Left kidney (tissue), 2 donors: ENCODE data around the gene SCARB1. TPM values are rescaled to one million over a fixed set of nuclear protein-coding genes. Genes with fewer than 3 reads are reported as not detected.

Experiments
- DNase-seq: peaks from one replicate; pipeline ENCODE4 v3.0.0-alpha.2; 2013
- polyA plus RNA-seq: library from polyadenylated mRNA; unstranded; fragments of 120-200 nt; gene quantifications from one replicate; pipeline ENCODE4 v1.2.1, GENCODE V29; 2013; ENCODE audit not compliant: insufficient read length

SCARB1 gene
- polyA plus RNA-seq, 1 donor = 21.1 TPM

DNA sequence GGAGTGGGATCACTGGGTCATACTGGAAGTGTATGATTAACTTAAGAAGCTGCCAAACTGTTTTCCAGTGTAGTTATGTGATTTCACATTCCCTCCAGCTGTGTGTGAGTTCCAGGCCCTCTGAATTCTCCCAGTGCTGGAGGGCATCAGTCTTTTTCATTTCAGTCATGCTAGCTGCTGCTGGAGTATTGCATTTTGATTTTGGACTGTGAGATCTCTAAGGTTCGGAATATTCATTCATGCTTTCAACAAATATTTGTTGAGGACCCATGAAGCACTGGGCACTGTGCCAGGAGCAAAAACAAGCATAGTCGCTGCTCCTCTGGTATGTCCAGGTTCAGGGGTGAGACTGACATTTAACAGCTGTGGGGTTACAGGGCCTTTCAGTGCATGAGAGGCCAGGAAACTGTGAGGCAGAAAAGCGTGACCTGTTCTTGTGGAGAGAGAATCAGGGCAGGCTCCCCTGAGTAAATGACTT, 133.2 kb downstream of the SCARB1 start:
- DNase-seq = no peak

DNA sequence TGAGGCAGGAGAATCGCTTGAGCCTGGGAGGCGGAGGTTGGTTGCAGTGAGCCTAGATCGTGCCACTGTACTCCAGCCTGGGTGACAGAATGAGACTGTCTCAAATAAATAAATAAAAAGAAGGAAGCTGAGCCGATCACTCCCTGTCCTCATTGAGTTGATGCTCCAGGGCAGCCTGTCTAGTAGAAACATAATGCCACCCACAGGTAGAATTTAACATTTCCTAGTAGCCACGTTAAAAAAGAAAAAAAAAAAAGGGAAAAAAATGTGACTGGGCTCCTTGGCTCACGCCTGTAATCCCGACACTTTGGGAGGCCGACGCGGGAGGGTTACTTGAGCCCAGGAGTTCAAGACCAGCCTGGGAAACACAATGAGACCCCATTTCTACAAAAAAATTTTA, 135.7 kb downstream of the SCARB1 start:
- no peak for DNase-seq

DNA sequence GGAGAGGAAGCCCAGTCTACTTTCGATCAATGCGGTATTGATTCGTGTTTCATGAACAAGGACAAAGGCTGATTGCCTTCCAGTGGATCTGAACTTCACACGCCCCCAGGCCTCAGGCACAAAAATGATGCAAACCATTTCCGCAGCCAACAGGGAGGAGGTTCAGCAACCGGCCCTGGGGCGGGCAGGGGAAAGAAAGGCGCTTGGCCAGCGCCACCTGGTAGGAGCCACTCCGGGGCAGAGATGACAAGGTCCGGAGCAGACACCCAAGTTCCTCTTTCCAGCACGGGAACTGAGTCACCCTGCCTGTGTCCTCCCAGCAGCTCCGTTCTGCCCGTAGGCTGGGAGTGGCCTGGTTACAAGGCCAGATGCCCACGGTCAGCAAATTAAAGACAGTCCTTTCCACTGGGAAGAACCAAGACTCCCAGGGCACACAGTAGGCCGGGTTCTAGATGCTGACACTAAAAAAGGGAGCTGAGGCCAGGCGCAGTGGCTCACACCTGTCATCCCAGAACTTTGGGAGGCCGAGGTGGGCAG, 136.3 kb downstream of the SCARB1 start:
- DNase-seq = no peak

Other genes with a start within 250 kb of the SCARB1 start
- 1,161 TPM for gene UBC, start 50.8 kb upstream of the SCARB1 start, polyA plus RNA-seq
- 9.8 TPM for gene DHX37, start 125.3 kb upstream of the SCARB1 start, polyA plus RNA-seq
- gene BRI3BP, start 129.8 kb upstream of the SCARB1 start, polyA plus RNA-seq = 11.2 TPM
- gene AACS, start 201.6 kb upstream of the SCARB1 start, polyA plus RNA-seq = 23.3 TPM